ENCODE results near the gene FAM89B.
"Not testable (repeated sequence)": the region's sequence is repeated elsewhere in the genome, so short reads cannot be mapped to it uniquely, and the experiment has no call there.

Gene FAM89B

DNA sequence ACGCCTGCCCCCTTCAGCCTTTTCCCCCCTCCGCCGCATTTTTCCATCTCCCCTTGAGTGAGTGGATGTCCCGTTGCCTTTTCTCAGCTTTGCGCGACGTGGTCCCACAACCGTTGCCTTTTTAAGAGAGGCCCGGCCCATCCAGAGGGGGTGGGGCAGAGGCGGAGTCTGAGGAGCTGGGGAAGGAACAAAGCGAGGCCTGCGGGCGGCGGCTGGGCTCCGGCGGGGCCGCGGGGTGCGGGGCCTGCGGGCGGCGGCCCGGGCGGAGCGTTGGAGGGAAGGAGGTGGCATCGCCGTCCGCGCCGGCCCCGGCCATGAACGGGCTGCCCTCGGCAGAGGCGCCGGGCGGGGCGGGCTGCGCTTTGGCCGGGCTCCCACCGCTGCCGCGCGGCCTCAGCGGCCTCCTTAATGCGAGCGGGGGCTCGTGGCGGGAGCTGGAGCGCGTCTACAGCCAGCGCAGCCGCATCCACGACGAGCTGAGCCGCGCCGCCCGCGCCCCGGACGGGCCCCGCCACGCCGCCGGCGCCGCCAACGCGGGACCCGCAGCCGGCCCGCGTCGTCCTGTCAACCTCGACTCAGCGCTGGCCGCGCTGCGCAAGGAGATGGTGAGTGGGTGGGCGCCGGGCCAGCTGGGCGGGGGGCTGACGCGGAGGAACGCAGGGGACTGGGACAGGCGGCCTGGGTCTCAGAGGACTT lies at the start of gene FAM89B:
Gene FAM89B (plus strand): TSS at position 183 of the 696 bp plus-strand sequence. CDS start 132 bp downstream, at position 315.
- DNase-seq (ENCODE audit: low read depth), result peak; percentile 79

DNA sequence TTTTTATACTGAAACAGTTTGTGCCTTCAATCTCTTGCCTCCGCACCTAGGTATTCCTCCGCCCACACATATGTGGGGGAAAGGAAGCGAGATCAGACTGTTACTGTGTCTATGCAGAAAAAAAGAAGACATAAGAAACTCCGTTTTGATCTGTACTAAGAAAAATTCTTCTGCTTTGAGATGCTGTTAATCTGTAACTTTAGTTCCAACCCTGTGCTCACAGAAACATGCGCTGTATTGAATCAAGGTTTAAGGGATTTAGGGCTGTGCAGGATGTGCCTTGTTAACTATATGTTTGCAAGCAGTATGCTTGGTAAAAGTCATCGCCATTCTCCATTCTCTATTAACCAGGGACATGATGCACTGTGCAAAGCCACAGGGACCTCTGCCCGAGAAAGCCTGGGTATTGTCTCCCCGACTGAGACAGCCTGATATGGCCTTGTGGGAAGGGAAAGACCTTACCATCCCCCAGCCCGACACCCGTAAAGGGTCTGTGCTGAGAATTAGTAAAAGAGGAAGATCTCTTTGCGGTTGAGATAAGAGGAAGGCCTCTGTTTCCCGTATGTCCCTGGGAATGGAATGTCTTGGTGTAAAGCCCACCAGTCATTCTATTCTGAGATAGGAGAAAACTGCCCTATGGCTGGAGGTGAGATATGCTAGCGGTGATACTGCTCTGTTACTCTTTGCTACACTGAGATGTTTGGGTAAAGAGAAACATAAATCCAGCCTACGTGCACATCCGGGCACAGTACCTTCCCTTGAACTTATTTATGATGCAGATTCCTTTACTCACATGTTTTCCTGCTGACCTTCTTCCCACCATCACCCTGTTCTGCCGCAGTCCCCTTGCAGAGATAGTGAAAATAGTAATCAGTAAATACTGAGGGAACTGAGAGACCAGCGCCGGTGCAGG lies 49.4 kb upstream of the FAM89B start:
- DNase-seq (ENCODE audit: low read depth), result not testable (repeated sequence)

DNA sequence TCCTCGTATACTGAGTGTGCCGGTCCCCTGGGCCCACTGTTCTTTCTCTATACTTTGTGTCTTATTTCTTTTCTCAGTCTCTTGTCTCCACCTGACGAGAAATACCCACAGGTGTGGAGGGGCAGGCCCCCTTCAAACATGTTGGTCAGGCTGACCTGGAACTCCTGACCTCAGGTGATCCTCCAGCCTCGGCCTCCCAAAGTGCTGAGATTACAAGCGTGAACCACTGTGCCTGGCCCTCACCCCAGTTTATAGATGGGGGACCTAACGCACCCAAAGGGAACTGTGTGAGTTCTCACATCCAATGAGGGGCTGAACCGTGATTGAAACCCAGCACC lies 48.7 kb upstream of the FAM89B start:
- not testable (repeated sequence) for DNase-seq (ENCODE audit: low read depth)

DNA sequence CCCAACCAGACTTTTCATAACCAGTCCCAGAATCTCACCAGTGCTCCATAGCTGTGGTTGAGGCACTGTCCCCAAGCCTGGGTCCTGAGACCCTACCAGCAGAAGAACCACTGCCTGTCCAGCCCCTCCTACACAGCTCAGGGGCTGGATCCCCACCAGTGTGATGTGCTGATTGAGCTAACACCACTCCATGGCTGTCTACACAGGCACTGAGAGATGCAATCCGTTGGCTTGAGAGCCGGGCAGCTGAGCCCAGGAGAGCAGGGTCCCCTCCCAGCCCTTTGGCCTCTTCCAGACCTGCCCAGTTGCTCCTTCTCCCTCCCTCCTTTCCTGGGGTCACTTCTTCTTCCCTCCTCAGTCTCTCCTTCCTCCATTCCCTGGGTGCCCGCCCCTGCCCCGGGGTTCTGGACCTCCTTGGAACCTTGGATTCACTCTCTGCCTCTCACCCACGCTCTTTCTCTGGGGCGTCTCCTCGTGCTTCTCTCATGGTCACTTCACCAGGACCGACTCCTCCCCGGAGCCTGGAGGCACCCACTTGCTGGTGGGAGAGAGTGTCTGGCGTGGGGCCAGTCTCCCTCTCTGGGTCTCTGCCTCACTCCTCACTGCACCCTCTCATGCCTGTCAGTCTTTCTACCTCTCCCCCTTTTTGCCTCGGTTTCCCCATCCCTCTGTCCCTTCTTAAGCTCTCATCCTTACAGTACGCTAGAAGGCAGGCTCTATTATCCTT lies 48.2 kb upstream of the FAM89B start:
- no peak for DNase-seq (ENCODE audit: low read depth)

DNA sequence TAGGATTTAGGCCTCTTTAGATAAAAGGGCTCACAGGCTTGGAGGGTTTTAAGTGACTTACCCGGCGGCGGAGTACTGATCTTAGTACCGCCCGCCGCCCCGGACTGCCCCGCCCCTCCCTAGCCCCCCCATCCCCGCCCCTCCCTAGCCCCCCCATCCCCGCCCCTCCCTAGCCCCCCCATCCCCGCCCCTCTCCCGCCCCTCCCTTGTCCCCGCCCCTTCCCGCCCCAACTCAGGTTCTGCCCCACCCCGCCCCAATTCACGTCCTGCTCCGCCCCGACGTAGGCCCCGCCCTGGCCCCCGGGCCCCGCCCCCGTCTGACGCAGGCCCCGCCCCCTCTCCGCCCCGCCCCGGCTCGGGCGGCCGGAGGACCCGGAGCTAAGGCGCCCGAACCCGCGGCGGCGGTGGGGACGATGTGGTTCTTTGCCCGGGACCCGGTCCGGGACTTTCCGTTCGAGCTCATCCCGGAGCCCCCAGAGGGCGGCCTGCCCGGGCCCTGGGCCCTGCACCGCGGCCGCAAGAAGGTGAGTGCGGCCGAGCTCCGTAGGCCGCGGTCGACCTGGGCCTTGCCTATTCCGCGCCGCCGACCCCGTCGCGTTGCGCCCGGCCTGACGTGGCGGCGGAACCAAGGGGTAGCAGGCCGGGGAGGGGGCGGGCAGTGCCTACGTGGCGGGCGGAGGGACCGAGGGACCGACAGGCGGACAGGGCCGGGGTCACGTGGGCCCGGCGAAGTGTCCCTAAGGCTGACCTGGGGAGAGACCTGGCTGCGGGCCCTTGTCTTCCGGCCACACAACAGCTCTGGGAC lies 47.4 kb upstream of the FAM89B start, which contains the start of gene SCYL1:
Gene SCYL1 (plus strand): TSS at position 343 of the 805 bp plus-strand sequence. CDS start 71 bp downstream, at position 414.
- peak; percentile 75 for DNase-seq (ENCODE audit: low read depth)

DNA sequence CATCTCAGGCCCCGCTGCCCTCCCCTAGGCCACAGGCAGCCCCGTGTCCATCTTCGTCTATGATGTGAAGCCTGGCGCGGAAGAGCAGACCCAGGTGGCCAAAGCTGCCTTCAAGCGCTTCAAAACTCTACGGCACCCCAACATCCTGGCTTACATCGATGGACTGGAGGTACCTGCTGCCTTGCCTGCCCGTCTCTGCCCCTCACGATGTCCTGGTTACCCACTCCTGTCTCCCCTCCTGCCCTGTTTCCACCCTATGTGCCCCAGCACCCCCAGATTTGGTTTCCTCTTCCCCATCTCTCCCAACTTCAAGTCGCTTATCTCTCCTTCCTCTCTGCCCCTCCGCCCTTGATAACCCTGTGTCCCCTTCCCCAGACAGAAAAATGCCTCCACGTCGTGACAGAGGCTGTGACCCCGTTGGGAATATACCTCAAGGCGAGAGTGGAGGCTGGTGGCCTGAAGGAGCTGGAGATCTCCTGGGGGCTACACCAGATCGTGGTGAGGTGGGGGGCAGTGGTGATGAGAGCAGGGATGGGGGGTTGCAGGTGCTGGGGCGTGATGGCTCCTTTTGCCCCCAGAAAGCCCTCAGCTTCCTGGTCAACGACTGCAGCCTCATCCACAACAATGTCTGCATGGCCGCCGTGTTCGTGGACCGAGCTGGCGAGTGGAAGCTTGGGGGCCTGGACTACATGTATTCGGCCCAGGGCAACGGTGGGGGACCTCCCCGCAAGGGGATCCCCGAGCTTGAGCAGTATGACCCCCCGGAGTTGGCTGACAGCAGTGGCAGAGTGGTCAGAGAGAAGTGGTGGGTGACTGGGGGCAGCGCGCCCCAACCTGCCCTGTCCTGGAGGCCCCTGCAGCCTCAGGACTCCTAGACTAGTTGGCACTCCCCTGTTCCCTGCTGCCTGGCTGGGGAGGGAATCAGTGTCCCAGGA lies 46.5 kb upstream of the FAM89B start:
- no peak for DNase-seq (ENCODE audit: low read depth)

DNA sequence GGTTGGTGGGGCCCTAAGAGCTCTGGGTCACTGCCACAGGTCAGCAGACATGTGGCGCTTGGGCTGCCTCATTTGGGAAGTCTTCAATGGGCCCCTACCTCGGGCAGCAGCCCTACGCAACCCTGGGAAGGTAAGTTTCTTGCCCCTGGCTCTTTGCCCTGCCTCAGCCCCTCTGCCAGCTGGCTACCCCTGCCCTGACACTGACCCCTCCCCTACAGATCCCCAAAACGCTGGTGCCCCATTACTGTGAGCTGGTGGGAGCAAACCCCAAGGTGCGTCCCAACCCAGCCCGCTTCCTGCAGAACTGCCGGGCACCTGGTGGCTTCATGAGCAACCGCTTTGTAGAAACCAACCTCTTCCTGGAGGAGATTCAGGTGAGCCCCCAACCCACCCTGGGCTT lies 45.6 kb upstream of the FAM89B start:
- DNase-seq (ENCODE audit: low read depth), result no peak

DNA sequence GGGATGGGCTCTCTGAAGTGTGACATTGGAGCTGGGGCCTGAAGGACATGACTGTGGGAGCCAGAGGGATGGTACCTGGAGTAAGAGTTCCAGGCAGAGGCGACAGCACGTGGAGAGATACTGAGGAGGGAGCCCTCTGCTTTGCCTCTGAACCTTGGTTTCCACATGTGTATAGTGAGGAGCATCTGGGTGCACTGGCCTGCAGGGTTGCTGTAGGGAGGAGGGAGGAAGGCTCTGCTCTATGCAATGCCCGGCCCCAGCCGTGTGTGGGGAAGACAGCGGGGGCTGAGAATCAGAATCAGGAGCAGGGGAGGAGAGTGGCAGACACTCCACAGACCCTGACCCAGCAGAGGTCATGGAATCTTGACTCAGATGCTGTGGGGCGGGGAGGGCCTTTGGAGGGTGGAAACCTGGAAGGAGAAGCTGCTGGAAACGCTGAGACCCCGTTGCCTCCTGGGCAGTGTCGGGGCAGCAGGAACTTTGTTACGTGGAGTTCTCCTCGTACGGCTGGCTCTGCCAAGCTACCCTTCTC lies 43.5 kb upstream of the FAM89B start:
- DNase-seq (ENCODE audit: low read depth), result no peak

DNA sequence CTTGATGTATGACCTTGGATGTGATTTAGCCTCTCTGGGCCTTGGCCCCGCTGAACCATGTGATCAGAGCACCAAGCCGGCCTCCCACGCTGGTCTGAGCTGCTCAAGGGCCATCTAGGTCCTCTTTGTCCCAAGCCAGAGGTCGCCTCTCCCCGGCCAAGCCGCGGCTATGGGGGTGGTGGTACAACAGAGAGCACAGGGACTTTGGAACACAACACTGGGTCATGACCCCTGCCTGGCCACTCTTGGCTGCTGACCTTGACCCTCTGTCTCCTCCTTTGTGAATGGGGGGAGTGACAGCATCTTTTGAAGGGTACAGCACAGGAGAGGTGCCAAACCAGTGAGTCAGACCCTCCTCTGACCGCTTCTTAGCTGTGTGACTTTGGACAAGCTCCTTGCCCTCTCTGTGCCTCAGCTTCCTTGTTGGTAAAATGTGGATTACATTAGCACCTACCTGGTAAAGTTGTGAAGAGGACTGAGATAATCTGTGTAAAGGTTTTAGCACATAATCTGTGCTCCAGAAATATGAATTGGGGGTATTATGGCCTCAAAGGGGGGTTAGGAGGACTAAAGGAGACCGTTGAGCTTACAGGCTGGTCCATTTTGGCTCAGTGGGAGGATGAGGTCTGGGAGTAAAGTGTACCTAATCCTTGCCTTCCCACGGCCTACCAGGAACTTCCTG lies 42.7 kb upstream of the FAM89B start:
- no peak for DNase-seq (ENCODE audit: low read depth)

DNA sequence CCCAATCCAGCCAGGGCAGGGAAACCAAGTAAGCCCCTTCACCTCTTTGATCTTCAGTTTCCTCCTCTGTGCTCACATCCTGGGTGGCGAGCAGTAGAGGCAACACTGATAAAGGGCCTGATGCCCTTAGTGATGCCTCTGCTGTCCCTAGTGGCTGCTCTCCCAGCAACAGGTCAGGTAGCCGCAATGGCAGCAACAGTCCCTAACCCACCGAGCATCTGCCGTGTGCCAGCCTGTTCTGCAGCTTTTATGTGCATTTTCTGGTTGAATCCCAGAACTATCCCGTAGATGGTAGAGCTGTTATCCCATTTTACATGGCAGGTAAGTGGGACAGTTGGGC lies 42.2 kb upstream of the FAM89B start:
- DNase-seq (ENCODE audit: low read depth), result no peak

DNA sequence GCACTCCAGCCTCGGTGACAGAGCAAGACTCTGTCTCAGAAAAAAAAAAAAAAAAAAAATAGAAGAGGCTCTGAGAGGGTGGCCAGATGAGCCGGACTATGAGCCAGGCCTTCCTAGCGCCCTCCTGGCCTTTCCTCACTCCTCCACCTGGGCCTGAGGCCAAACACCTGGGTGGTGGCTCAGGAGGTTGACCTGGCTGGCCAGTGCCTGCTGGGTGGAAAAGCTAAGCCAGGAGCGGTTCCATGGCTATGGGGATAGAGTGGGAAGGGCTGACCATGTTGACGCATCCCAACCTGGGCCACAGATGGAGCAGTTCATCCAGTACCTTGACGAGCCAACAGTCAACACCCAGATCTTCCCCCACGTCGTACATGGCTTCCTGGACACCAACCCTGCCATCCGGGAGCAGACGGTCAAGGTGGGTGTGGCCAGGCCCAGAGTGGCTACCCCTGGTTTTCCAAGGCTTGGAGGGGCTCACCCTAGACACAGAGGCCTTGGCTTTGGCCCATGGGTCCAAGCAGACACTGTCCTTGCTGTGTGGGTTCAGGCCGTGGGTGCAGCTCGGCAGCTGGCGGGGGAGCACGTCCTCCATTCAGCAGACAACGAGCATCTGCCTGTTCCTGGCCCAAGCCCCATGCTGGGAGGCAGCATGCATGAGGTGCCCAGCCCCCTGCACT lies 39.8 kb upstream of the FAM89B start:
- DNase-seq (ENCODE audit: low read depth), result no peak

DNA sequence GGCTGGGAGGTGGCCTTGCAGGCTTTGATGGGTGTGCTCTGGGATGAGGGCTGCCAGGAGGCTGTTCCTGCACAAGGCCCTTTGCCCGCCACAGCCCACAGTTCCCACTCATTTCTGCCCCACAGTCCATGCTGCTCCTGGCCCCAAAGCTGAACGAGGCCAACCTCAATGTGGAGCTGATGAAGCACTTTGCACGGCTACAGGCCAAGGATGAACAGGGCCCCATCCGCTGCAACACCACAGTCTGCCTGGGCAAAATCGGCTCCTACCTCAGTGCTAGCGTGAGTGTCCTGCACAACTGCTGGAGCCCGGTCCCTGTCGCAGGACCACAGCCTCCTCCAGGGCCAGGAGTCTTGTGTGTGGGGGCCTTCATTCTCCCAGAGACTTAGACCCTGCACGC lies 37.2 kb upstream of the FAM89B start:
- no peak for DNase-seq (ENCODE audit: low read depth)

DNA sequence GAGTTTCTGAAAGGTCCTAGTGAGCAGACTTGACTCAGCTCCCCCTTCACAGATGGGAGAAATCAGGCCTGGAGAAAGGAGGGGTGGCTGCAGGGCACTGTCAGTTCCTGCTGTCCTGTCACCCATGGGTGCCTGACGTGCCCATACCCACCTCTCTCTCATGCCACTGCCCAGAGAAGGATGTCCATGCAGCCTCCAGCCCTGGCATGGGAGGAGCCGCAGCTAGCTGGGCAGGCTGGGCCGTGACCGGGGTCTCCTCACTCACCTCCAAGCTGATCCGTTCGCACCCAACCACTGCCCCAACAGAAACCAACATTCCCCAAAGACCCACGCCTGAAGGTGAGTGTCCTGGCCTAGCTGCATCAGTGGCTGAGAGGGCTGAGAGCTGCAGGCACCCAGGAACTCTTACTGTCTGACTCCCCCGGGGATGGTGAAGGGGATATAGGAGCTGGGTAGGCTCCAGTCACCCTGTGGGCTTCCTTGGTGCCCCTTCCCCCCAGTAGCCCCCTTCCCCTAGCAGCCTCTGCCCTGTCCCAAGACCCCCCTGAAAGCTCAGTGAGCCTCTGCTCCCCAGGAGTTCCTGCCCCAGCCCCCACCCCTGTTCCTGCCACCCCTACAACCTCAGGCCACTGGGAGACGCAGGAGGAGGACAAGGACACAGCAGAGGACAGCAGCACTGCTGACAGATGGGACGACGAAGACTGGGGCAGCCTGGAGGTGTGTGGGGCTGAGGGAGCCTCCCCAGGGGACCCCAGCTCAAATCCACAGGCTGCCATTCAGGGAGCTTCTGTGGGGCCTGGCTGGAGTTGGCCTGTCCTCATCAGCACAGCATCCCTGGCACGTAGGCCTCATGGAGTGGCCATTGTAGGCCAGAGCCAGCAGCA lies 35.7 kb upstream of the FAM89B start:
- DNase-seq (ENCODE audit: low read depth), result no peak

DNA sequence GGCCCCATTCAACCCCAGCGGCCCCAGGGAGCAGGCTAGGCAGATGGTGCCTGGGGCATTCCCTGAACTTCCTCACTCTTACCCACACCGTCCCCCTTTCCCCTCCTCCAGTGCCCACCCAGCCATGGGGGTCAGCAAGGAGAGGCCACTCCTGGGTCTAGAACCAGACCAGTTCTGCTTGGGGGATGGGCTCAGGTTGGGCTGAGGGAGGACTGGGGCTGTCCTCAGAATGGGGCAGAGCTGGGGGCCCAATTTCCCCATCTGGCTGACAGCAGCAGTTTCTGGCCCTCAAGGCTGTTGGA lies 35.1 kb upstream of the FAM89B start:
- no peak for DNase-seq (ENCODE audit: low read depth)

DNA sequence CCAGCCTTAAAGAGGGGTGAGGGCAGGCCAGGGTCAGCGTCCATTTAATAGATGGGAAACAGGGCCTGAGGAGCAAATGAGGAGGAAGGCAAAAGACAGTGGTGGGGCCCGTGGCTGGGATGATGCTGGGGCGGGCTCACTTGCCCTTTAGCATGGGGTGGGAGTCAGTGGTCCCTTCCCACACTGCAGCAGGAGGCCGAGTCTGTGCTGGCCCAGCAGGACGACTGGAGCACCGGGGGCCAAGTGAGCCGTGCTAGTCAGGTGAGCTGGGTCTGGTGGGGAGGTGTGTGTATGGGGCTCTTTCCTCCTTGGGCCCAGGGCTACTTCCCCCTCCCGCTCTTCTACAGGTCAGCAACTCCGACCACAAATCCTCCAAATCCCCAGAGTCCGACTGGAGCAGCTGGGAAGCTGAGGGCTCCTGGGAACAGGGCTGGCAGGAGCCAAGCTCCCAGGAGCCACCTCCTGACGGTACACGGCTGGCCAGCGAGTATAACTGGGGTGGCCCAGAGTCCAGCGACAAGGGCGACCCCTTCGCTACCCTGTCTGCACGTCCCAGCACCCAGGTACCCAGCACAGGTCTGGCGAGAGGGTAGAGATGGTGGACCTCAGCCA lies 34.6 kb upstream of the FAM89B start:
- no peak for DNase-seq (ENCODE audit: low read depth)

DNA sequence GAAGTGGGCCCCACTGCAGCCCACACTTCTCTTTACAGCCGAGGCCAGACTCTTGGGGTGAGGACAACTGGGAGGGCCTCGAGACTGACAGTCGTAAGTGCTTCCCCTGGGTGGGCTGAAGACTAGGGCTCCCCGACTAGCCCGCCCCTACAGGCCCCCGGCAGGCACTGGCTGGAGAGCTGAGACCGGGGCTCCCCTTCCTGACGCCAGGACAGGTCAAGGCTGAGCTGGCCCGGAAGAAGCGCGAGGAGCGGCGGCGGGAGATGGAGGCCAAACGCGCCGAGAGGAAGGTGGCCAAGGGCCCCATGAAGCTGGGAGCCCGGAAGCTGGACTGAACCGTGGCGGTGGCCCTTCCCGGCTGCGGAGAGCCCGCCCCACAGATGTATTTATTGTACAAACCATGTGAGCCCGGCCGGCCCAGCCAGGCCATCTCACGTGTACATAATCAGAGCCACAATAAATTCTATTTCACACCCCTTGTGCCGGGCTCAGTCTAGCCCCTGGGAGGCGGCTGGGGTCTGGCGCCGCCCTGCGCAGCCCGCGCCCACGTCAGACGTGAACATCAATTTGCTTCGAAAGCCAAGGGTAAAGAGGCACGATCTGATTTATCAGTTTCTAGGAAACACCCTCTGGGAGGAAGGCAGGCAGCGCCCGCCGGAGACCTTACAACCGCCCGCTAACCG lies 34.0 kb upstream of the FAM89B start:
- DNase-seq (ENCODE audit: low read depth), result no peak

Data from activated T-cell treated with anti-CD3 and anti-CD28 coated beads for 24 hours (primary cell).